Measurements from ENCODE around the gene MAP1B. TPM values are rescaled to one million over a fixed set of nuclear protein-coding genes. Genes with fewer than 3 reads are reported as not detected.

The MAP1B gene
- total and polyA plus RNA-seq, 10 of the 15 experiments (the other 5 are each of a cell fraction or from before 2014, with no cell fraction given): 0.02 to 0.81 (median 0.06) TPM; not detected in 1

DNA sequence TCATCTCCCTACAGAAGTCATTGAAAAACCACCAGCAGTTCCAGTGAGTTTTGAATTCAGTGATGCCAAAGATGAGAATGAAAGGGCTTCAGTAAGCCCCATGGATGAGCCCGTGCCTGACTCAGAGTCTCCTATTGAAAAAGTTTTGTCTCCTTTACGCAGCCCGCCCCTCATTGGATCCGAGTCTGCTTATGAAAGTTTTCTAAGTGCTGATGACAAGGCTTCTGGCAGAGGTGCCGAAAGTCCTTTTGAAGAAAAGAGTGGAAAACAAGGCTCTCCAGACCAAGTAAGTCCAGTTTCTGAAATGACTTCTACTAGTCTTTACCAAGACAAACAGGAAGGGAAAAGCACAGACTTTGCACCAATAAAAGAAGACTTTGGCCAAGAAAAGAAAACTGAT lies 90.1 kb downstream of the MAP1B start:
- Histone ChIP-seq H4K20me1 (ENCODE audit: control insufficient read depth, insufficient read depth) (no peaks in the 10 kb centered on the region; the same call in 1 of the 2 replicates), H3K27ac (ENCODE audit: control insufficient read depth, insufficient read depth) (no peak overlapping the region), H3K4me2 (ENCODE audit: control insufficient read depth, insufficient read depth) (no peak overlapping the region), H3K9me3 (replicated peaks; ENCODE audit: control insufficient read depth, insufficient read depth, low read length) (peaks cover 15% of the 10 kb centered on the region; the same call in 2 of the 3 replicates), H2AFZ (ENCODE audit: control insufficient read depth, low read depth, low read length) (no peak overlapping the region), H3K27me3 (replicated peaks in 1 of 2; ENCODE audit: control insufficient read depth in 2 of 2, insufficient read depth in 2 of 2, low read length in 1 of 2) (peaks cover 0 to 4% of the 10 kb centered on the region in 2 experiments; a peak in 1 of 4 replicates), H3K9ac (ENCODE audit: control insufficient read depth, insufficient read depth, low read length) (no peak overlapping the region), H3K4me3 (no peak overlapping the region), H3K36me3 (ENCODE audit: control insufficient read depth in 2 of 2, insufficient read depth in 2 of 2, low read length in 1 of 2) (no peaks in the 10 kb centered on the region), H3K4me1 (ENCODE audit: control insufficient read depth, insufficient read depth, low read length) (peaks cover 16% of the 10 kb centered on the region), H3K79me2 (ENCODE audit: control insufficient read depth, insufficient read depth, low read length) (no peaks in the 10 kb centered on the region)
- no TSS peak for BruUV-seq (replicated peaks)
- no peak for FAIRE-seq
- ChIA-PET CTCF (no interaction called here), SMC1A (ENCODE audit: uncharacterized antibody, unreplicated experiment) (no interaction called here), POLR2A (no interaction called here), RAD21 (ENCODE audit: unreplicated experiment) (no interaction called here)
- intact Hi-C loops (cut with micrococcal nuclease; ENCODE audit: unreplicated experiment) (no loop called here), in situ Hi-C loops (cut with MboI) (no loop called here)
- WGBS (ENCODE audit: insufficient coverage, insufficient replicate concordance, low lambda C conversion rate, missing lambda C conversion rate): 96% methylated on average over 5 of the region's 5 CpGs
- no peak for ATAC-seq
- TF ChIP-seq JUND (IDR thresholded peaks at IDR 0.05; ENCODE audit: low read depth, low read length): no peak
- no peak for TF ChIP-seq POLR2AphosphoS5 (IDR thresholded peaks at IDR 0.05; ENCODE audit: low read length)
- DNase-seq (ENCODE audit: low read depth, low spot score): no peak

GRCh38 chr5:72199681-72200080 lies 92.4 kb downstream of the MAP1B start:
- POLR2A ChIA-PET: no interaction called here
- RAD21 ChIA-PET (ENCODE audit: unreplicated experiment): no interaction called here
- Histone ChIP-seq H3K9me3 (replicated peaks; ENCODE audit: control insufficient read depth, insufficient read depth, low read length) (peaks cover 15% of the 10 kb centered on the region; the same call in 2 of the 3 replicates), H3K27ac (ENCODE audit: control insufficient read depth, insufficient read depth) (no peak overlapping the region), H2AFZ (ENCODE audit: control insufficient read depth, low read depth, low read length) (no peak overlapping the region), H4K20me1 (ENCODE audit: control insufficient read depth, insufficient read depth) (no peaks in the 10 kb centered on the region; the same call in 1 of the 2 replicates), H3K4me2 (ENCODE audit: control insufficient read depth, insufficient read depth) (no peak overlapping the region), H3K4me1 (ENCODE audit: control insufficient read depth, insufficient read depth, low read length) (peaks cover 14% of the 10 kb centered on the region), H3K79me2 (ENCODE audit: control insufficient read depth, insufficient read depth, low read length) (no peaks in the 10 kb centered on the region), H3K27me3 (replicated peaks in 1 of 2; ENCODE audit: control insufficient read depth in 2 of 2, insufficient read depth in 2 of 2, low read length in 1 of 2) (no peaks in the 10 kb centered on the region; a peak in 1 of 4 replicates), H3K36me3 (ENCODE audit: control insufficient read depth in 2 of 2, insufficient read depth in 2 of 2, low read length in 1 of 2) (no peaks in the 10 kb centered on the region), H3K9ac (ENCODE audit: control insufficient read depth, insufficient read depth, low read length) (no peak overlapping the region), H3K4me3 (no peak overlapping the region)
- DNase-seq (ENCODE audit: low read depth, low spot score) (no peak), ATAC-seq (no peak), FAIRE-seq (no peak)
- in situ Hi-C loops (cut with MboI) (no loop called here), intact Hi-C loops (cut with micrococcal nuclease; ENCODE audit: unreplicated experiment) (no loop called here)
- TF ChIP-seq HDGF (IDR thresholded peaks at IDR 0.05) (no peak), RAD21 (IDR thresholded peaks at IDR 0.05; ENCODE audit: insufficient read depth, low read depth, low read length) (no peak), HDAC6 (IDR thresholded peaks at IDR 0.05; ENCODE audit: unreplicated experiment) (no peak), STAT1 (conservative IDR thresholded peaks at IDR 0.05) (no peak), ZBED1 (IDR thresholded peaks at IDR 0.05; ENCODE audit: borderline replicate concordance) (no peak), YBX1 (IDR thresholded peaks at IDR 0.05) (no peak), ZBTB11 (CRISPR knock-in tag; IDR thresholded peaks at IDR 0.05) (no peak), RELB (IDR thresholded peaks at IDR 0.05; ENCODE audit: low read depth) (no peak), ZNF207 (IDR thresholded peaks at IDR 0.05; ENCODE audit: borderline replicate concordance) (no peak), MXI1 (IDR thresholded peaks at IDR 0.05; ENCODE audit: low read depth, low read length) (no peak), HCFC1 (IDR thresholded peaks at IDR 0.05; ENCODE audit: low read length) (no peak)
- CTCF ChIA-PET: interaction anchor here (0.9 kb wide), 1 partner anchor 15 kb away, joined by 3 read pairs; no protein-coding TSS in a partner anchor
- BruUV-seq (replicated peaks): no TSS peak
- 85% methylated on average over 15 of the region's 15 CpGs for WGBS (ENCODE audit: insufficient coverage, insufficient replicate concordance, low lambda C conversion rate, missing lambda C conversion rate)
- SMC1A ChIA-PET (ENCODE audit: uncharacterized antibody, unreplicated experiment): no interaction called here

All from GM12878 (cell line).